ENCODE results near the gene OPRM1.

DNA sequence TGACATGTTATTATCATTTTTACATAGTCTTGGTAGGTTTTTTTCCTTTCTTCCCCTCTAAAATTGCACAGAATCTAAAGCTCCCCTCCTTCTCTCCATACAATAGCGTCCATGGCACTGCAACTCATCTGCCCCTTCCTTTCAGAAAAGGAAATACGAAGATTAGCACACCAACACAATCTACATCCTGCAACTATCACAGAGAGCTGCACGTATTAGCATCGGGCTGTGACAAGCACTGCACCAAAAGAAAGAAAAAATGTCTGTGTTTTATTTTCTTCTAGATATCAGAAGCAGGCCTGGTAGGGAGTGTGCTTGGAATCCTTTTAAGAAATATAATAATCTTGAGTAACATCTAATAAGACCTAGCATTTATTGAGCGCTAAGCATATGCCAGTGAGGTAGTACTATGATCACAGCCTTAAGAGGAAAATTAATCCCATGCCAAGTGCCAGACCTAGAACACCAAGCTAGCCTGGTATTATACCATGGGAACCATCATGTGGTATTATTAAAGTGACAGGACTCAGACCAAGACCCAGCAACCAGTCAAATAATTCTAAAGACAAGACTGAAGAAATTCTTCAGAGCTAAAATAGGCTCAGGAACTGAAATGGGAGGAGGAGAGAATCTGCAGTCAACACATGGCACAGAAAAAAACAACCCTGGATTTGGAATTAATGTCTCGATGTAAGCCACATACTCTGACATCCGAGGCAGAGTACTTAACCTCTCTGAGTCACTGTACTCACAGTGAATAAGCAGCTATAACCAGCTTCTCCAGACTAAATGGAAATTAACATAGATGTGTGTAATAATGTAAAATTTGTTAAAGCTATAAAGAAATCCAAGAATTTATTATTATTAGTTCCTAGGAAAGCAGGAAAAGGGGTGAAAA, 193.2 kb downstream of the OPRM1 start:
- TF ChIP-seq CTCF (conservative IDR thresholded peaks at IDR 0.05) (no peak), ZFX (IDR thresholded peaks at IDR 0.05) (no peak)
